CD4-positive, alpha-beta T cell (primary cell): ENCODE results near the gene DNLZ. TPM values are rescaled to one million over a fixed set of nuclear protein-coding genes. Genes with fewer than 3 reads are reported as not detected.

Source experiments
- ATAC-seq: fragments of 200-7000 bp; cut with Tn5 transposase; one replicate; pipeline ENCODE4 v1.10.0; 2022; ENCODE audit warnings: mild to moderate bottlenecking; ENCODE audit not compliant: poor library complexity
- CTCF ChIA-PET: fragments of 350-600 bp; sonication (Branson Sonifier 250); formaldehyde crosslinking; loops from one replicate; lab custom pipeline; 2021; ENCODE audit warnings: antibody characterized with exemption, inconsistent platforms; lab: Charles Lee
- POLR2A ChIA-PET: fragments of 350-600 bp; sonication (Branson Sonifier 250); formaldehyde crosslinking; loops from one replicate; lab custom pipeline; 2021; ENCODE audit warnings: antibody characterized with exemption, inconsistent platforms; lab: Charles Lee
- DNase-seq, 14 experiments: peaks; one replicate each; pipeline ENCODE4 v3.0.0-alpha.2; 2013 to 2020; ENCODE audit warnings: mixed read lengths in 2 of 14
- H3K27ac ChIP-seq, 2 donors: one replicate each; pipeline versions ENCODE4 v1.5.1 to v1.7.0; 2013; ENCODE audit warnings: low read length in 2 of 2, low read depth in 1 of 2, mild to moderate bottlenecking in 1 of 2
- H3K27me3 ChIP-seq, 2 experiments: 1 replicate in 1 of 2; 2 replicates in 1 of 2; pipeline versions ENCODE4 v1.6.1 to v1.7.0; 2013; ENCODE audit warnings: low read length in 2 of 2, control low read depth in 1 of 2, mild to moderate bottlenecking in 1 of 2, moderate library complexity in 1 of 2; ENCODE audit not compliant: insufficient read depth in 2 of 2, control insufficient read depth in 1 of 2
- H3K36me3 ChIP-seq: one replicate; pipeline ENCODE4 v1.6.1; 2013; ENCODE audit warnings: low read length, control low read depth; ENCODE audit not compliant: insufficient read depth
- H3K4me1 ChIP-seq: one replicate; pipeline ENCODE4 v1.6.1; 2013; ENCODE audit warnings: low read length, control low read depth; ENCODE audit not compliant: insufficient read depth
- H3K4me3 ChIP-seq: one replicate; pipeline ENCODE4 v1.5.1; 2013; ENCODE audit warnings: mild to moderate bottlenecking, low read length, moderate library complexity
- H3K9me3 ChIP-seq, 2 experiments: 1 replicate in 1 of 2; 2 replicates in 1 of 2; pipeline versions ENCODE4 v1.6.1 to v1.7.0; 2013; ENCODE audit warnings: low read length in 2 of 2, mild to moderate bottlenecking in 2 of 2, control low read depth in 1 of 2, moderate library complexity in 1 of 2; ENCODE audit not compliant: control insufficient read depth in 1 of 2, insufficient read depth in 1 of 2
- H3K27ac Mint-ChIP-seq: one replicate; pipeline ENCODE4 v1.8.0; 2020; ENCODE audit warnings: mixed read lengths
- H3K27me3 Mint-ChIP-seq: one replicate; pipeline ENCODE4 v1.8.0; 2021; ENCODE audit warnings: mixed read lengths
- H3K36me3 Mint-ChIP-seq: one replicate; pipeline ENCODE4 v1.8.0; 2021; ENCODE audit warnings: low read depth, mixed read lengths
- H3K4me1 Mint-ChIP-seq: one replicate; pipeline ENCODE4 v1.8.0; 2021; ENCODE audit warnings: low read depth, mixed read lengths
- H3K4me3 Mint-ChIP-seq: one replicate; pipeline ENCODE4 v1.8.0; 2020; ENCODE audit warnings: mild to moderate bottlenecking, mixed read lengths
- H3K9me3 Mint-ChIP-seq: one replicate; pipeline ENCODE4 v1.8.0; 2020; ENCODE audit warnings: mixed read lengths
- CTCF ChIP-seq: fragments of 200-600 bp; IDR thresholded peaks from one replicate; pipeline ENCODE4 v1.8.0; 2022; ENCODE audit warnings: antibody characterized with exemption, mild to moderate bottlenecking
- intact Hi-C, 2 experiments: fragments of 100-400 bp; cut with DNase I in 1 of 2; cut with micrococcal nuclease in 1 of 2; formaldehyde crosslinking; loops; one replicate each; pipeline versions ENCODE4 v1.15.1 to v1.9.0; 2023 to 2025; cut with DNase I, micrococcal nuclease
- total RNA-seq, 174 experiments: library from RNA in 2 of 174; stranded (reverse) in 2 of 174; gene quantifications; one replicate each; pipeline ENCODE4 v1.2.3 and lab custom pipeline; 2021 to 2026

The DNLZ gene
- total RNA-seq, 2 experiments from 2014 or later = 15.4 to 17.0 TPM

GRCh38 chr9:136361754-136362449 lies 1.6 kb downstream of the DNLZ start:
- DNase-seq (no peak), ATAC-seq (no peak)
- Mint-ChIP-seq H3K27me3 (no peaks in the 10 kb centered on the region), H3K36me3 (peaks cover 8% of the 10 kb centered on the region), H3K9me3 (no peaks in the 10 kb centered on the region), H3K4me3 (no peak overlapping the region), H3K4me1 (peaks cover 5% of the 10 kb centered on the region), H3K27ac (no peak overlapping the region)
- Histone ChIP-seq H3K27me3 (no peaks in the 10 kb centered on the region), H3K4me3 (no peak overlapping the region), H3K9me3 (peaks cover 0 to 8% of the 10 kb centered on the region in 2 experiments), H3K4me1 (peaks cover 19% of the 10 kb centered on the region), H3K27ac (no peak overlapping the region), H3K36me3 (peaks cover 8% of the 10 kb centered on the region)
- intact Hi-C loops = loop anchor here in 1 of 2 experiments (2.0 to 5.0 kb wide), 6 partner anchors 77 to 525 kb away; partner anchors contain the start of genes INPP5E, TMEM250 and TRAF2
- ChIA-PET CTCF (interaction anchor here (2.0 kb wide), 1 partner anchor 366 kb away, joined by 7 read pairs; no protein-coding TSS in a partner anchor), POLR2A (no interaction called here)
- no peak for TF ChIP-seq CTCF

DNA sequence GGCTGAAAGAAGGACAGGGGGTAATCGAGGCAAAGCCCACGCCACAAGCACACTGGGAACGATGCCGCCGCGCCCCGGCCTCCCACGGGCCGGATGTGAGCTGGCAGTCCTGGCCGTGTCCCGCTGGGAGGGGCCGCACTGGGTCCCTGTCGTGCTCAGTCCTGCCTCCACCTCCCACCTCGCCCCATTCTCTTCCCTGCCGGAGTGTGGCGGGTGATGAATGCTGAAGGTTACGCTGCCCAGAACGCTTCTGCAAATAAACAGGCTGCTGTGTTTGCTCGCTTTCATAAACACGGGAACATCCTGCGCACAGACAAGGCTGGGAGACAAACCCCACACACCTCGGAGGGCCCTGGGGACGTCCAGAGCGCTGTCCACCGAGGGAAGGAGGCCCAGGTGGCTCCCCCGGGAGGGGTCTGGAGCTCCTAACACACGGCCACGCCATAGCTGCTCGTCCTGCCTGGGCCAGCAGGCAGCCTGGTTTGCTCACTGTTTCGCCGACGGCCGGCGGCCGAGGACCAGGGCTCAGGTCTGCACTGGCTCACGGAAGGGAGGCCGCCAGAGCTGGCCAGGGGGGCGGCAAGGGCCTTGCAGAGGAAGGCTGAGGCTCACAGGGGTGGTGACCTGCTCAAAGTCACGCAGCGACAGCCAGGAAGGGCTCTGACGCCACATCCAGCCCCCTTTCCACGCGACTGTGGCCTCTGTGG lies 2.3 kb downstream of the DNLZ start:
- no peak for ATAC-seq
- peaks cover 8% of the 10 kb centered on the region for H3K36me3 Mint-ChIP-seq
- intact Hi-C loops = loop anchor here in 1 of 2 experiments (5.0 kb wide), 2 partner anchors 244 to 526 kb away; partner anchors contain the start of genes TMEM250 and TRAF2
- DNase-seq = no peak
- POLR2A ChIA-PET = no interaction called here
- H3K27me3 ChIP-seq = no peaks in the 10 kb centered on the region
- TF ChIP-seq CTCF = no peak
- CTCF ChIA-PET = no interaction called here
- H3K27ac Mint-ChIP-seq = no peak overlapping the region
- H3K4me1 ChIP-seq = peaks cover 19% of the 10 kb centered on the region
- no peak overlapping the region for H3K4me3 Mint-ChIP-seq
- H3K27ac ChIP-seq = no peak overlapping the region
- no peak overlapping the region for H3K4me3 ChIP-seq
- peaks cover 8% of the 10 kb centered on the region for H3K36me3 ChIP-seq
- H3K9me3 ChIP-seq = peaks cover 0 to 8% of the 10 kb centered on the region in 2 experiments
- H3K4me1 Mint-ChIP-seq = peaks cover 5% of the 10 kb centered on the region
- no peaks in the 10 kb centered on the region for H3K27me3 Mint-ChIP-seq
- H3K9me3 Mint-ChIP-seq = no peaks in the 10 kb centered on the region

DNA sequence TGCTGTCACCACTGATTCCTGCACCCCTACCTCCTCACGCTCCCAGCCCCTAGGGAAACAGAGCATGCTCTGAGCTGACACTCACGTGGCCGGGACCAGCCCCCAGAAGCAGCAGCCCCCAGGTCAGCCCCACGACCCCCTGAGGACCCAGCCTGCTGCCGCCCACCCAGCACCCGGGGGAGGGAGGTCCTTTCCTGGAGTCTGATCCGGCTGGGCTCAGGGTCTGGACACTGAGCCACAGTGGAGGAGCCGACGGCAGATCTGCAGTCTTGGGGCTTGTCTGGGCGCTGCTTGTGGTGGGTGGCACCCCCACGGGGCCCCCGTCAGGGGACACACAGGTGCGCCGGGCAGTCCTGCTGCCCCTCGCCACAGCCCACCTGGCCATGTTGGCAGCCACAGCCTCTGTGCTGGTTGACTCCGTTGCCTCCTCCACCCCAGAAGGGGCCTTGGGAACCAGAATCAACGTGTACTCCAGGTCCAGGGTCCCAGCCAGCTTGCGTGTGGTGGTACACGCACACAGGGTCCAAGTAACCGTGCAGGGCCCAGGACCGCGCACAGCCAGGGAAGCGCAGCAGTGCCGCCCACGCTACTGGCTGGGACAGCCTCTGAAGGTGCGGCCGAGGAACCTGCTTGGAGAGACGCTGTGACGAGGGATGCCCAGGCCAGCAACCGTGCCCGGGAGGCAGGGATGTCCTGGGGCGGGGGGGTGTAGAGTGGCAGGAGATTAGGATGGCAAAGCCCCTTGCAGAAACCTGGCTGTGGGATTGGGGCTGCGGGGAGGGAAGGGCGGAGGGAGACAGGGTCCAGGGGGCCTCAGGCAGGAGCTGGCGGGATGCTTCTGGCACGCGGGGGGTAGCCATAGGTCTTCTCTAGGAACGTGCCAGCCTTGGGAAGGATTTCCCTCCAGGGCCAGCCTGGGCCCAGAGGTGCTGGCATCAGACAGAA lies 3.5 kb downstream of the DNLZ start:
- intact Hi-C loops = loop anchor here in 1 of 2 experiments (5.0 kb wide), 2 partner anchors 243 to 527 kb away; partner anchors contain the start of genes TMEM250 and TRAF2
- ChIA-PET CTCF (no interaction called here), POLR2A (no interaction called here)
- ATAC-seq (no peak), DNase-seq (no peak)
- H3K4me3 Mint-ChIP-seq = no peak overlapping the region
- peaks cover 8% of the 10 kb centered on the region for H3K36me3 Mint-ChIP-seq
- no peaks in the 10 kb centered on the region for H3K27me3 Mint-ChIP-seq
- no peak for TF ChIP-seq CTCF
- Histone ChIP-seq H3K36me3 (peaks cover 8% of the 10 kb centered on the region), H3K9me3 (peaks cover 0 to 8% of the 10 kb centered on the region in 2 experiments), H3K27ac (no peak overlapping the region), H3K4me1 (peaks cover 19% of the 10 kb centered on the region), H3K27me3 (no peaks in the 10 kb centered on the region), H3K4me3 (no peak overlapping the region)
- no peak overlapping the region for H3K27ac Mint-ChIP-seq
- H3K9me3 Mint-ChIP-seq = no peaks in the 10 kb centered on the region
- peaks cover 5% of the 10 kb centered on the region for H3K4me1 Mint-ChIP-seq
